HG02759 (cell line): Measurements from ENCODE around the gene DMRTB1.

ENCODE experiments used
- ATAC-seq: cut with Tn5 transposase; IDR thresholded peaks from one replicate; pipeline ENCODE4 v1.9.1; 2021; ENCODE audit warnings: mild to moderate bottlenecking, moderate library complexity; ENCODE audit not compliant: unreplicated experiment

The DMRTB1 gene

DNA sequence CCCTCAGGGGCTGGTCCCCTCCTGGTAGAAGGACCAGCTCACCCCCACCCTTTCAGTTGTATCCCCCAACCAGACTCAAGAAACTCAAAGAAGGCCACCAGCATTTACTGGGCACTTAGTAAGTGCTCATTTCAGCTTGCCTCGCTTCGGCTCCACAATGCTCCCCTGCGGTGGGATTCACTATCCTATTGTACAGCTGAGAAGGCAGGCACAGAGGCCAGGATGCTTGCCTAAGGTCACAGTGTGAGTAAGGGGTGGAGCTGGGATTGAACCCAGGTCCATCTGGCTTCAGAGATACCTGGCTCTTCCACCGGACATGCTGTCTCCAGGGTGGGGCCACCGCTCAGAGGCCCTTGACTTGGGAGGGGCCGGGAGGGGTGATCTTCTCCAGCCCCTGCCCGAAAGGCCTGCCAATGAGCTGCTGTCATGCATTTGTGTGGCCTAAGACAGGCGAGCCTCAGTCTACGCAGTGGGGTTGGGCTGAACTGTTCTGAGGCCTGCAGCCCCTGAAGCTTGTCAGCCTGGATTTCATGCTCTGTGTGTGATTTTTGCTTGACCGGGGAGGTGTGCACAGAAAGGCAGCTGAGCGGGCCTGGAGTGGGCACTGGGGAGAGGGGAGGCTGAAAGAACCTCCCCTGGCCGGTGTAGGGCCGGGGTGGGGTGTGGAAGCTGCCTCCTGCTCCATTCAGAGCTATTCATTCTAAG is 48.1 kb downstream of the DMRTB1 start:
- no peak for ATAC-seq

- no peak for ATAC-seq
Measured at GRCh38 chr1:53508056-53508990, 49.1 kb downstream of the DMRTB1 start.

DNA sequence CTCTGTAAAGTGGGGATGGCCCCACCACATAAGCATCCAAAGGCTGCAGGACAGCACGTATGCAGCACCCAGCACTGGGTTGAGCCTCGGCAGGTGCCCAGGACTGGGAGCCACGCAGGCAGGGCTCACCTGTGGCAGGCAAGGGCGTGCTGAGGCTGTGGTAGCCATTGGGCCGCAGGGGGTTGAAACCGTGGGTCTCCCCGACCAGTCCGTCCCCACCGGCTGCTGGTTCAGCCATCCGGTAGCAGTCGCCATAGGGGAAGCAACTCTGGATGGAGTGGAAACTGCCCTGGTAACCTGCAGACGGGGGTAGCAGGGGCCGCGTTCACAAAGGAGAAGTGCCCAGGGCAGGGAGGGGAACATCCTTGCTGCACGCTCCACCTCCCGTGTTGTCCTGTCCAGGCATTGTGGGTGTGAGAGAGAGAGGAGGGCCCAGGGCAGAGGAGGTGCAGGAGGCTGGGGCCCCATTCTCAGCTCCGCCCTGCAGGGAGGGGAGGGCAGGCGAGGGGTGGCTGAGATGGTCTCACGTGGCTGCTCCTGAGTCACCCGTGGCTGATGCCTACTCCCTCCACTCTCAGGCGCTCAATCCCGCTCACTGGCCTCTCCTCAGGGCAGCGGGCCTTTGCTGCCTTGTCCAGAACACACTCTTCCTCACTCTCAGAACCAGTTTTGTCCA is 49.9 kb downstream of the DMRTB1 start:
- no peak for ATAC-seq

GRCh38 chr1:53509775-53510174 is 50.6 kb downstream of the DMRTB1 start:
- ATAC-seq, result no peak

DNA sequence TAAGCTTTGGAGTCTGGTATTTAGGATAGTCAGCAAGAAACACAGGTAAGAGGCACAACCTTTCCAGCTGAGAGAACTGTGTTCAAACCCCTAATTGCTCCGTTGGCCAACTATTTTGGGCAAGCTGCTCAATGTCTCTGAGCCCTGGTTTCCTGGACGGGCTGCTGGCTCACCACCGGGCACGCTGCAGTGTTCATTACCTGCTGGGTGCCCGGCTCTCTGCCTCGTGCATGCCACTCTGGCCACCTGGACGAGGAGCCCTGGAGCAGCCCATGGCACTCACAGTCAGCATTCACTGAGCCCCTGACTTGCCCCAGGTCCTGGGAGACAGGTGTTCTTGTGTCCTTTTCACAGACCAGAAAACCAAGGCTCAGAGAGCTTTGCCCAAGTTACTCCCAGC is 51.0 kb downstream of the DMRTB1 start:
- ATAC-seq, result no peak

GRCh38 chr1:53511323-53511932 is 52.2 kb downstream of the DMRTB1 start:
- no peak for ATAC-seq

DNA sequence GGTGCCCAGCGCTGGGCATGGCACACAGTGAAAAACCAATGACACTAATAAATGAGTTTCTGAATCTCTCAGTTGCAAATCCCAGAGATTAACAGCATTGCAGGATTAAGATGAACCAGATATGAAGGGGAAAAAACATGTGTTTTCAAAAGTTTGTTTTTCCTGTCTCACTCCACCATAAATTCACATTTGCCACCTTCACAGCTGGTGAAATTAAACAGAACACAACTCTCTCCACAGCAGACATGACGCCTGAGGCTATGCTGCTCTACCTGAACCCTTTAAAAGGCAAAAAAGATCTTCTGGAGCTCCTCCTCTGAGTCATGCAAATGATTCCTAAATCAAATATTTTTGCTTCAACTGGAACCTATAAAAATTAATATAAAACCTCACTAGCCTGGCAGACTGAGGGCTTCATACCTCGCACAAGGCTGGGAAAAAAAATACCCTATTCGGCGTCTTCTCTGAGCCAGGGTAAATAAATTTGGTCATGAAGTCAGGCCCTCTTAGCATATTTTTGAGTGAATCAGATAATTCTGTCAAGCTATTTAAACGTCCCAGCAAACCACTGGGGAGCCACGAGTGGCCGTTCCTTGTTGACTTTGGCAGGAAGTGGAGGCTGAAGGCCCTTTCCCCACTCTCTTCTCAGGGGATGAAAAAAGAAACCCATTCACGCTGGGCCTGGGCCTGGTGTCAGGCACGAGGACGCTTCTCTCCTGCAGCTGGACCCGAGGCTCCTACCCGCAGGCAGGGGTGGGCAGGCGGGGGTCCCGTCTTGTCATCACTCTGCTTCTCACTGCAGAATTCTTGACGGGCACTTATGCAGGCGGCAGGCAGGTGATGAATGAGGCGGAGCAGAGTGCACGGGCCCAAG is 53.0 kb downstream of the DMRTB1 start:
- no peak for ATAC-seq

GRCh38 chr1:53512807-53513755 is 53.9 kb downstream of the DMRTB1 start:
- no peak for ATAC-seq

GRCh38 chr1:53513846-53514245 is 54.6 kb downstream of the DMRTB1 start:
- no peak for ATAC-seq

DNA sequence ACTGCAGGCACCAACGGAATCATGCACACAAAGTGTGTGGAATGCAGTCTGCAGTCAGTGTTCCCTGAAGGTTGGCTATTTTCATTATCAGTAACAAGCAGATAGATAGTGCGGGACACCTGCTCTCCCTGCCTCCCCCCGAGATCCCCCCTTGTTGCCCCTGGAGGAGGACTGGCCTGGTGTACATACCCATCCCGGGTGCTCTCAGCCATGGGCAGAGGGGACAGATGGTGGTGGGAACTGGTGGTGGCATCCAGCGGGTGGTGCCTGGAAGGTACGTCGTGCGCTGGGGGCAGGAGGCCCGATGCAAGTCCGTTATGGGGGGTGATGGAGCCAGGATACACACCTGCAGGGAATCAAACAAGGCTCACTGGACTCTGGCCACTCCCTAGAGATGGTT is 55.2 kb downstream of the DMRTB1 start:
- no peak for ATAC-seq

GRCh38 chr1:53516181-53516580 is 57.0 kb downstream of the DMRTB1 start:
- no peak for ATAC-seq
